Common myeloid progenitor, CD34-positive (primary cell): ENCODE measurements around the gene SYN1.
A peak's percentile ranks its signal among the peaks of the same experiment; 100 is the strongest.

Source experiments
- CTCF ChIA-PET: fragments of 350-600 bp; sonication (Branson Sonifier 250); formaldehyde crosslinking; loops from one replicate; lab custom pipeline; 2021; ENCODE audit warnings: antibody characterized with exemption; lab: Charles Lee
- POLR2A ChIA-PET: fragments of 350-600 bp; sonication (Branson Sonifier 250); formaldehyde crosslinking; loops from one replicate; lab custom pipeline; 2021; ENCODE audit warnings: antibody characterized with exemption; lab: Charles Lee
- DNase-seq, 3 donors: peaks; one replicate each; pipeline versions ENCODE4 v3.0.0 to v3.0.0-alpha.2; 2013
- H3K27ac ChIP-seq, 2 experiments: 1 replicate in 1 of 2; 2 replicates in 1 of 2; pipeline ENCODE4 v1.7.0; 2013; ENCODE audit warnings: inconsistent platforms in 2 of 2, low read length in 2 of 2, mild to moderate bottlenecking in 2 of 2, low read depth in 1 of 2, moderate library complexity in 1 of 2; ENCODE audit not compliant: severe bottlenecking in 2 of 2, insufficient read depth in 1 of 2, poor library complexity in 1 of 2
- H3K27me3 ChIP-seq, 5 experiments: replicated peaks in 2 of 5; 1 replicate in 3 of 5; 2 replicates in 2 of 5; pipeline versions ENCODE4 v1.6.1 to v1.7.0; 2013; ENCODE audit warnings: low read length in 4 of 5, mild to moderate bottlenecking in 2 of 5, moderate library complexity in 2 of 5, inconsistent platforms in 1 of 5; ENCODE audit not compliant: insufficient read depth in 5 of 5, control insufficient read depth in 4 of 5
- H3K36me3 ChIP-seq, 4 experiments: 1 replicate in 2 of 4; 2 replicates in 2 of 4; pipeline versions ENCODE4 v1.6.1 to v1.7.0; 2013; ENCODE audit warnings: low read length in 3 of 4, control low read depth in 1 of 4, mild to moderate bottlenecking in 1 of 4; ENCODE audit not compliant: control insufficient read depth in 4 of 4, insufficient read depth in 4 of 4
- H3K4me1 ChIP-seq, 4 experiments: 1 replicate in 3 of 4; 2 replicates in 1 of 4; pipeline versions ENCODE4 v1.6.1 to v1.7.1; 2013; ENCODE audit warnings: low read length in 3 of 4, mild to moderate bottlenecking in 3 of 4, control low read depth in 1 of 4, inconsistent platforms in 1 of 4, moderate library complexity in 1 of 4; ENCODE audit not compliant: control insufficient read depth in 4 of 4, insufficient read depth in 4 of 4; ENCODE audit errors: control extremely low read depth in 1 of 4
- H3K4me3 ChIP-seq, 7 experiments: 1 replicate in 4 of 7; 2 replicates in 3 of 7; pipeline versions ENCODE4 v1.5.1 to v1.7.0; 2013; ENCODE audit warnings: mild to moderate bottlenecking in 7 of 7, low read length in 6 of 7, moderate library complexity in 6 of 7, inconsistent platforms in 2 of 7, low read depth in 2 of 7, control low read depth in 1 of 7; ENCODE audit not compliant: insufficient read depth in 4 of 7, control insufficient read depth in 1 of 7; ENCODE audit errors: extremely low read depth in 1 of 7
- H3K9me3 ChIP-seq, 5 experiments: 1 replicate in 4 of 5; 2 replicates in 1 of 5; pipeline versions ENCODE4 v1.6.1 to v1.7.1; 2013; ENCODE audit warnings: low read length in 4 of 5, mild to moderate bottlenecking in 2 of 5, inconsistent platforms in 1 of 5, low read depth in 1 of 5, moderate library complexity in 1 of 5; ENCODE audit not compliant: control insufficient read depth in 4 of 5, insufficient read depth in 2 of 5; ENCODE audit errors: control extremely low read depth in 1 of 5
- WGBS: methylation state at CpG from one replicate; pipeline ENCODE4 v1.1.5; 2013; ENCODE audit not compliant: insufficient coverage; 5-methylcytosine and 5-hydroxymethylcytosine counted together

SYN1 gene

GRCh38 chrX:47540754-47541538, 78.7 kb downstream of the SYN1 start:
- ChIA-PET POLR2A (no interaction called here), CTCF (interaction anchor here (0.8 to 2.4 kb wide), 6 partner anchors 15 to 103 kb away, joined by 3 to 12 read pairs (median 4); no protein-coding TSS in a partner anchor)
- H3K4me1 ChIP-seq: peaks cover 0 to 5% (median 0%) of the 10 kb centered on the region in 4 experiments
- H3K4me3 ChIP-seq: peak overlapping the region in 3 of 7 experiments; percentile 9 to 58 (median 23)
- H3K36me3 ChIP-seq: no peaks in the 10 kb centered on the region
- no peaks in the 10 kb centered on the region for H3K9me3 ChIP-seq
- peak in 2 of 3 donors; percentile 29 to 35 for DNase-seq
- peak overlapping the region in 1 of 2 experiments; percentile 49 for H3K27ac ChIP-seq
- WGBS: 47% methylated on average over 9 of the region's 15 CpGs
- no peaks in the 10 kb centered on the region for H3K27me3 ChIP-seq

GRCh38 chrX:47539860-47540259, 79.8 kb downstream of the SYN1 start:
- no peak overlapping the region for H3K27ac ChIP-seq
- H3K9me3 ChIP-seq: no peaks in the 10 kb centered on the region
- POLR2A ChIA-PET: no interaction called here
- no peak for DNase-seq
- no peaks in the 10 kb centered on the region for H3K36me3 ChIP-seq
- H3K4me3 ChIP-seq: no peak overlapping the region
- H3K27me3 ChIP-seq: no peaks in the 10 kb centered on the region
- peaks cover 0 to 5% (median 0%) of the 10 kb centered on the region in 4 experiments for H3K4me1 ChIP-seq
- CTCF ChIA-PET: interaction anchor here (2.4 kb wide), 1 partner anchor 16 kb away, joined by 12 read pairs; no protein-coding TSS in a partner anchor

GRCh38 chrX:47530049-47530448, 89.6 kb downstream of the SYN1 start:
- WGBS: 88% methylated on average over 5 of the region's 6 CpGs
- ChIA-PET CTCF (no interaction called here), POLR2A (no interaction called here)

GRCh38 chrX:47529548-47529947, 90.1 kb downstream of the SYN1 start:
- H3K4me3 ChIP-seq: no peak overlapping the region
- H3K36me3 ChIP-seq: no peaks in the 10 kb centered on the region
- CTCF ChIA-PET: no interaction called here
- no peaks in the 10 kb centered on the region for H3K27me3 ChIP-seq
- peaks cover 0 to 3% (median 0%) of the 10 kb centered on the region in 4 experiments for H3K4me1 ChIP-seq
- DNase-seq: no peak
- no peaks in the 10 kb centered on the region for H3K9me3 ChIP-seq
- POLR2A ChIA-PET: no interaction called here
- no peak overlapping the region for H3K27ac ChIP-seq
- WGBS: 87% methylated on average over 3 of the region's 8 CpGs

More at GRCh38 chrX:47530049-47530448, 89.6 kb downstream of the SYN1 start:
- H3K27ac ChIP-seq: no peak overlapping the region
- peaks cover 0 to 3% (median 0%) of the 10 kb centered on the region in 4 experiments for H3K4me1 ChIP-seq
- peak; percentile 42 to 84 (median 77) for DNase-seq
- no peaks in the 10 kb centered on the region for H3K27me3 ChIP-seq
- no peaks in the 10 kb centered on the region for H3K9me3 ChIP-seq
- no peak overlapping the region for H3K4me3 ChIP-seq
- H3K36me3 ChIP-seq: no peaks in the 10 kb centered on the region

GRCh38 chrX:47523713-47524166, 95.9 kb downstream of the SYN1 start:
- no peak for DNase-seq
- Histone ChIP-seq H3K4me3 (peak overlapping the region; percentile 37 to 75 (median 63)), H3K4me1 (peaks cover 0 to 7% (median 0%) of the 10 kb centered on the region in 4 experiments), H3K36me3 (no peaks in the 10 kb centered on the region), H3K9me3 (peaks cover 0 to 10% (median 0%) of the 10 kb centered on the region in 5 experiments), H3K27me3 (no peaks in the 10 kb centered on the region), H3K27ac (no peak overlapping the region)
- ChIA-PET CTCF (interaction anchor here (0.8 to 2.6 kb wide), 12 partner anchors 9 to 430 kb away, joined by 3 to 12 read pairs (median 5); partner anchors contain the start of gene CFP), POLR2A (interaction anchor here (0.9 kb wide), 1 partner anchor 333 kb away, joined by 3 read pairs; no protein-coding TSS in a partner anchor)
- WGBS: 28% methylated on average over 33 of the region's 34 CpGs

GRCh38 chrX:47523297-47523696, 96.4 kb downstream of the SYN1 start:
- Histone ChIP-seq H3K36me3 (no peaks in the 10 kb centered on the region), H3K4me3 (peak overlapping the region; percentile 37 to 75 (median 63)), H3K9me3 (peaks cover 0 to 10% (median 0%) of the 10 kb centered on the region in 5 experiments), H3K4me1 (peaks cover 0 to 7% (median under 1%) of the 10 kb centered on the region in 4 experiments), H3K27me3 (no peaks in the 10 kb centered on the region), H3K27ac (no peak overlapping the region)
- DNase-seq: peak; percentile 70 to 71 (median 71)
- 11% methylated on average over 25 of the region's 33 CpGs for WGBS
- ChIA-PET CTCF (interaction anchor here (0.8 to 2.6 kb wide), 13 partner anchors 9 to 430 kb away, joined by 3 to 12 read pairs (median 5); partner anchors contain the start of gene CFP), POLR2A (interaction anchor here (0.9 kb wide), 1 partner anchor 332 kb away, joined by 3 read pairs; no protein-coding TSS in a partner anchor)
